Stomach (tissue), 4 donors: ENCODE results near the gene APLF.

Source experiments
- POLR2A ChIP-seq, 4 donors: fragments of 450-650 bp; IDR thresholded peaks; one replicate each; pipeline ENCODE4 v1.6.1; 2016; ENCODE audit warnings: antibody characterized with exemption in 4 of 4, control low read depth in 2 of 4, mild to moderate bottlenecking in 1 of 4, moderate library complexity in 1 of 4
- TF ChIP-seq, protein P1 (sequence below), 7 experiments: fragments of 450-650 bp in 4 of 7; fragments of 200-600 bp in 3 of 7; sonication (generic) in 3 of 7; IDR thresholded peaks; one replicate each; pipeline ENCODE4 v1.5.1; 2016 to 2019; ENCODE audit warnings: antibody characterized with exemption in 7 of 7, control low read depth in 2 of 7, mild to moderate bottlenecking in 1 of 7

DNA sequence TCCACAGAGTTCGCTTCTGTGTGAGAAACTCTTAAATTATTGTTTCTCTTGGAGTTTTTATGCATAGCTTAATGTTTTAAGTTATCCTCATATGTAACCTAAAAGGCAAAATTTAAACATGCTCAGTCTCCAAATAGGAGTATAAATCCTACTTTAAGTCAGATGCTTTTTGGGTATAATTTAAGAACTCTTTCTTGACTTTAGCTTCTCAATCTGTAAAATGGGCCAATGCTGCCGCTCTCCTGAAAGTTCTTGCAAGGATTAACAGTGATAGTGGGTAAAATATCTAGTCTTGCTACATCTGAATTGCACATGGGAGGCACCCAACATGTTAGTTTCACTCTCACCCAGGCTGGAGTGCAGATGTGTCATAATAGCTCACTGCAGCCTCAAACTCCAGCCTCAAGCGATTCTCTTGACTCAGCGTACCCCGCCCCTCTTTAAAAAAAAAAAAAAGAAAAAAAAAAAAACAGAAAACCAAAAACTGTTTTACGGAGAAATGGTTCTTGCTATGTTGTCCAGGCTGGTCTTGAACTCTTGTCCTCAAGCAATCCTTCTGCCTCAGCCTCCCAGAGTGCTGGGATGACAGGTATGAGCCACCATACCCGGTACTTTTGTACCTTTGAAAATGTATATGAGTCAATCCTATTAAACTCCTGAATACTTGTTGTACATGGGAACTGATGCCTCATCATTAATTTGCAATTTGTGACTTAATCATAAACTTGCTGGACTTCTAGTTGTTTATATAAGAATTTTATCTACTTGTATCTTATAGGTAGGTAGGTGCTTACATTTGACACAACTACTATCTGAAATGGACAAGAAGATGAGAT, 2.1 kb upstream of the APLF start:
- no peak for TF ChIP-seq POLR2A (IDR thresholded peaks at IDR 0.05)
- TF ChIP-seq, protein P1, sequence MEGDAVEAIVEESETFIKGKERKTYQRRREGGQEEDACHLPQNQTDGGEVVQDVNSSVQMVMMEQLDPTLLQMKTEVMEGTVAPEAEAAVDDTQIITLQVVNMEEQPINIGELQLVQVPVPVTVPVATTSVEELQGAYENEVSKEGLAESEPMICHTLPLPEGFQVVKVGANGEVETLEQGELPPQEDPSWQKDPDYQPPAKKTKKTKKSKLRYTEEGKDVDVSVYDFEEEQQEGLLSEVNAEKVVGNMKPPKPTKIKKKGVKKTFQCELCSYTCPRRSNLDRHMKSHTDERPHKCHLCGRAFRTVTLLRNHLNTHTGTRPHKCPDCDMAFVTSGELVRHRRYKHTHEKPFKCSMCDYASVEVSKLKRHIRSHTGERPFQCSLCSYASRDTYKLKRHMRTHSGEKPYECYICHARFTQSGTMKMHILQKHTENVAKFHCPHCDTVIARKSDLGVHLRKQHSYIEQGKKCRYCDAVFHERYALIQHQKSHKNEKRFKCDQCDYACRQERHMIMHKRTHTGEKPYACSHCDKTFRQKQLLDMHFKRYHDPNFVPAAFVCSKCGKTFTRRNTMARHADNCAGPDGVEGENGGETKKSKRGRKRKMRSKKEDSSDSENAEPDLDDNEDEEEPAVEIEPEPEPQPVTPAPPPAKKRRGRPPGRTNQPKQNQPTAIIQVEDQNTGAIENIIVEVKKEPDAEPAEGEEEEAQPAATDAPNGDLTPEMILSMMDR (IDR thresholded peaks at IDR 0.05) = no peak
